ENCODE measurements around the gene ADAM30.
"Not testable (repeated sequence)": the region's sequence is repeated elsewhere in the genome, so short reads cannot be mapped to it uniquely, and the experiment has no call there.

Gene ADAM30

DNA sequence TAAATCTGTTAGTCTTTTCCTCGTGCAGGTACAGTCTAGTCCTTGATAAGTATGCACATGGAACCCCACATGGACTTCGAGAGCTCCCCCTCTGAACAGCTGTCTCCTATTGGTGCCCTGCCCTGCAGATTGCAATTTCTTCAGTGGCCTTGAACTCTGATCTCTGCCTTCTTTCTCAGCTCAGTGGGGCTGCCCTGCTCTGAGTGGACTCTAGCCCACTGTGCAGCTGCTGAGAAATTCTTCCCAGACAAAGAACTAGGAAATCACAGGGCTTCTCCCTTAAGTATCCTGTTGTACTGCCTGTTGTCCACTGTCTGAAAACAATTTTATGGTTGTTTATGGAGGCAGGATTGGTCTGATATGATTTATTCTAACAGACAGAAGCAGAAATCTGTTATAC is 38.2 kb downstream of the ADAM30 start:
- Mint-ChIP-seq H3K36me3 (no peaks in the 10 kb centered on the region), H3K4me1 (peaks cover 24% of the 10 kb centered on the region), H3K27me3 (peaks cover 16% of the 10 kb centered on the region), H3K27ac (no peak overlapping the region), H3K9me3 (no peaks in the 10 kb centered on the region), H3K4me3 (no peak overlapping the region)
- no peak for DNase-seq
- CTCF ChIA-PET, result interaction anchor here (1.7 to 2.2 kb wide), 2 partner anchors 11 to 14 kb away, joined by 3 to 13 read pairs; no protein-coding TSS in a partner anchor

DNA sequence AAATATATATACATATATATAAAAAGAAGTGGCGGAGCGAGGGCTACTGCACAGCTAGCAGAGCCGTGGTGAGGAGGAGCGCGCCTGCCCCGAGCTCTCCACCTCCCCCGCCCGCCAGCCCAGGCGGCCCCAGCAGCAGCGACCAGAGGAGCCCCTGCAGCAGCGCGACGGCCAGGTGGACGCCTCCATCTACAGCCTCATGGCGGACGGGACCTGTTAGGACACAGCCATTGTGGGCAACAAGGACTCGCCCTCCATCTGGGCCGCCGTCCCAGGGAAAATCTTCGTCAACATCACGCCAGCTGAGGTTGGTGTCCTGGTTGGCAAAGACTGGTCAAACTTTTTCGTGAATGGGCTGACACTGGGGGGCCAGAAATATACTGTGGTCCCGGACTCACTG is 43.2 kb downstream of the ADAM30 start:
- DNase-seq, result no peak
- H3K4me1 Mint-ChIP-seq, result no peaks in the 10 kb centered on the region
- no peaks in the 10 kb centered on the region for H3K9me3 Mint-ChIP-seq
- CTCF ChIA-PET, result no interaction called here
- H3K27ac Mint-ChIP-seq, result no peak overlapping the region
- no peak overlapping the region for H3K4me3 Mint-ChIP-seq
- peaks cover 10% of the 10 kb centered on the region for H3K27me3 Mint-ChIP-seq
- no peaks in the 10 kb centered on the region for H3K36me3 Mint-ChIP-seq

DNA sequence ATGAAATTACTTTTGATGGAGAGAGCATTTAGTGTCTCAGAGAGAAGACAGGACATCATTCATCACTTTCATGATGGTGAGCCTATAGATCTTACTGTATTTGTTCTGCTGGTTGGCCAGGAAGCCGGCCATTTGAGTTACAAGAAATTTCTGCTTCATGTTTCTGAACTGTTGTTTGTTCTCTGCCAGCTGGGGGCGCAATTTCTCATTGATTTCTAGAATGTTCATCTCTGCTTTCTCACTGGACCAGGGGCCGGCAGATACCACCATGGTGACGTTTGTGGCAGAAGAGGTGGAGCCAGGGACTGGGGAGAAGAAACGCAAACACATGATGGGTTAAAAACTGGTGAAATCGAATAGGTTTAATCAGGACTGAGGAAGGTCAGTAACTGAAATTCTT is 52.1 kb downstream of the ADAM30 start:
- H3K9me3 Mint-ChIP-seq, H3K4me3 Mint-ChIP-seq, DNase-seq, H3K36me3 Mint-ChIP-seq, H3K27ac Mint-ChIP-seq, H3K4me1 Mint-ChIP-seq: not testable (repeated sequence)
- CTCF ChIA-PET, result interaction anchor here (1.3 to 1.7 kb wide), 3 partner anchors 31 to 99 kb away, joined by 4 to 5 read pairs (median 4); no protein-coding TSS in a partner anchor
- H3K27me3 Mint-ChIP-seq, result peaks cover 53% of the 10 kb centered on the region
